Neuronal stem cell (in vitro differentiated cells): ENCODE measurements around the gene PAPPA.

Experiments
- DNase-seq: peaks from one replicate; pipeline ENCODE4 v3.0.0-alpha.2; 2013; ENCODE audit warnings: low spot score
- H2AFZ ChIP-seq: one replicate; pipeline ENCODE4 v1.6.1; 2013; ENCODE audit warnings: mild to moderate bottlenecking, low read length, inconsistent platforms
- H2AK5ac ChIP-seq: 2 replicates; pipeline ENCODE4 v1.6.1; 2013; ENCODE audit warnings: low read depth, mild to moderate bottlenecking, inconsistent platforms, low read length, moderate library complexity, mixed read lengths
- H2BK120ac ChIP-seq: 2 replicates; pipeline ENCODE4 v1.6.1; 2013; ENCODE audit warnings: low read depth, mild to moderate bottlenecking, inconsistent platforms, low read length, moderate library complexity, mixed read lengths
- H2BK12ac ChIP-seq: one replicate; pipeline ENCODE4 v1.6.1; 2013; ENCODE audit warnings: low read length, inconsistent platforms
- H2BK15ac ChIP-seq: 2 replicates; pipeline ENCODE4 v1.6.1; 2013; ENCODE audit warnings: mild to moderate bottlenecking, low read length, inconsistent platforms, mixed read lengths
- H2BK5ac ChIP-seq: one replicate; pipeline ENCODE4 v1.6.1; 2013; ENCODE audit warnings: inconsistent platforms, mild to moderate bottlenecking, low read length, moderate library complexity
- H3K14ac ChIP-seq: one replicate; pipeline ENCODE4 v1.6.1; 2013; ENCODE audit warnings: low read length, inconsistent platforms
- H3K18ac ChIP-seq: 2 replicates; pipeline ENCODE4 v1.6.1; 2013; ENCODE audit warnings: low read length, inconsistent platforms
- H3K23ac ChIP-seq: 2 replicates; pipeline ENCODE4 v1.6.1; 2013; ENCODE audit warnings: low read depth, mild to moderate bottlenecking, mixed read lengths, low read length, inconsistent platforms; ENCODE audit not compliant: poor library complexity
- H3K27ac ChIP-seq: replicated peaks from 3 replicates; pipeline ENCODE4 v1.5.1; 2013; ENCODE audit warnings: low read length, inconsistent platforms
- H3K27me3 ChIP-seq, 3 experiments: 2 replicates each; pipeline ENCODE4 v1.6.1; 2013; ENCODE audit warnings: low read length in 3 of 3, mild to moderate bottlenecking in 2 of 3, inconsistent platforms in 1 of 3, low read depth in 1 of 3, mixed read lengths in 1 of 3, moderate library complexity in 1 of 3; ENCODE audit not compliant: control insufficient read depth in 3 of 3, insufficient read depth in 3 of 3
- H3K36me3 ChIP-seq, 2 donors: replicated peaks in 1 of 2; 2 replicates each; pipeline ENCODE4 v1.6.1; 2013; ENCODE audit warnings: low read length in 2 of 2; ENCODE audit not compliant: control insufficient read depth in 2 of 2, insufficient read depth in 2 of 2
- H3K4ac ChIP-seq: 2 replicates; pipeline ENCODE4 v1.6.1; 2013; ENCODE audit warnings: inconsistent platforms, mild to moderate bottlenecking, low read length, moderate library complexity
- H3K4me1 ChIP-seq, 2 donors: 1 replicate in 1 of 2; 2 replicates in 1 of 2; pipeline ENCODE4 v1.6.1; 2013; ENCODE audit warnings: low read length in 2 of 2, low read depth in 1 of 2; ENCODE audit not compliant: control insufficient read depth in 2 of 2, insufficient read depth in 1 of 2
- H3K4me2 ChIP-seq: one replicate; pipeline ENCODE4 v1.6.1; 2013; ENCODE audit warnings: mild to moderate bottlenecking, low read length, inconsistent platforms; ENCODE audit not compliant: insufficient read depth, poor library complexity, severe bottlenecking
- H3K4me3 ChIP-seq, 2 donors: 2 replicates each; pipeline ENCODE4 v1.5.1; 2013; ENCODE audit warnings: low read length in 2 of 2, mild to moderate bottlenecking in 2 of 2, inconsistent platforms in 1 of 2, moderate library complexity in 1 of 2
- H3K79me1 ChIP-seq: one replicate; pipeline ENCODE4 v1.6.1; 2013; ENCODE audit warnings: low read depth, mild to moderate bottlenecking, inconsistent platforms, low read length, moderate library complexity
- H3K9ac ChIP-seq: one replicate; pipeline ENCODE4 v1.6.1; 2013; ENCODE audit warnings: mild to moderate bottlenecking, low read depth, low read length, inconsistent platforms; ENCODE audit not compliant: poor library complexity
- H3K9me3 ChIP-seq, 2 donors: replicated peaks in 1 of 2; 2 replicates each; pipeline versions ENCODE3 to v1.6.1; 2013; ENCODE audit warnings: low read length in 2 of 2, mild to moderate bottlenecking in 2 of 2, inconsistent platforms in 1 of 2, low read depth in 1 of 2, mixed read lengths in 1 of 2, moderate library complexity in 1 of 2; ENCODE audit not compliant: control insufficient read depth in 2 of 2, insufficient read depth in 1 of 2
- H4K8ac ChIP-seq: one replicate; pipeline ENCODE4 v1.6.1; 2013; ENCODE audit warnings: low read depth, mild to moderate bottlenecking, inconsistent platforms, low read length, moderate library complexity
- H4K91ac ChIP-seq: one replicate; pipeline ENCODE4 v1.6.1; 2013; ENCODE audit warnings: low read length, low read depth, mild to moderate bottlenecking, inconsistent platforms; ENCODE audit not compliant: poor library complexity
- WGBS, 2 donors: extraction: QIAGEN DNeasy Blood & Tissue Kit; methylation state at CpG; one replicate each; pipeline ENCODE4 v1.1.7; 2013; ENCODE audit warnings: missing lambda C conversion rate in 2 of 2, mixed read lengths in 1 of 2; ENCODE audit not compliant: insufficient read length in 2 of 2, insufficient replicate concordance in 1 of 2; ENCODE audit errors: extremely low coverage in 2 of 2; 5-methylcytosine and 5-hydroxymethylcytosine counted together

The PAPPA gene

GRCh38 chr9:116191576-116192415 is 38.2 kb downstream of the PAPPA start:
- Histone ChIP-seq H3K4ac (no peak overlapping the region), H2BK15ac (no peak overlapping the region), H3K4me3 (no peak overlapping the region), H3K4me2 (no peak overlapping the region), H4K91ac (no peak overlapping the region), H3K27ac (no peak overlapping the region), H3K18ac (no peak overlapping the region), H4K8ac (no peak overlapping the region), H3K27me3 (no peaks in the 10 kb centered on the region), H2BK5ac (no peak overlapping the region), H3K4me1 (peaks cover 0 to 3% of the 10 kb centered on the region in 2 donors), H2BK120ac (no peak overlapping the region), H3K79me1 (no peaks in the 10 kb centered on the region), H3K9ac (no peak overlapping the region), H2AK5ac (no peak overlapping the region), H3K36me3 (peaks cover 0 to 61% of the 10 kb centered on the region in 2 donors), H3K23ac (no peak overlapping the region), H2AFZ (no peak overlapping the region), H3K9me3 (peaks cover 2 to 3% of the 10 kb centered on the region in 2 donors), H2BK12ac (no peak overlapping the region), H3K14ac (no peak overlapping the region)
- no peak for DNase-seq
- no CpG with 5 or more reads among the region's 2 CpGs for WGBS, 2 donors

GRCh38 chr9:116193636-116194035 is 40.0 kb downstream of the PAPPA start:
- Histone ChIP-seq H2AK5ac (no peak overlapping the region), H3K4ac (no peak overlapping the region), H3K36me3 (peaks cover 0 to 49% of the 10 kb centered on the region in 2 donors)

GRCh38 chr9:116196806-116197205 is 43.2 kb downstream of the PAPPA start:
- Histone ChIP-seq H2BK12ac (no peak overlapping the region), H2BK120ac (no peak overlapping the region), H3K4me1 (peaks cover 0 to 3% of the 10 kb centered on the region in 2 donors), H3K36me3 (peaks cover 0 to 36% of the 10 kb centered on the region in 2 donors), H3K4me3 (no peak overlapping the region), H4K8ac (no peak overlapping the region), H3K27me3 (no peaks in the 10 kb centered on the region), H2AFZ (no peak overlapping the region), H3K27ac (no peak overlapping the region), H3K4me2 (no peak overlapping the region), H3K79me1 (no peaks in the 10 kb centered on the region), H3K18ac (no peak overlapping the region), H3K14ac (no peak overlapping the region), H3K4ac (no peak overlapping the region), H4K91ac (no peak overlapping the region), H2BK15ac (no peak overlapping the region), H3K9me3 (no peaks in the 10 kb centered on the region), H3K9ac (no peak overlapping the region), H2BK5ac (no peak overlapping the region), H3K23ac (no peak overlapping the region), H2AK5ac (no peak overlapping the region)
- no peak for DNase-seq
- WGBS, 2 donors: no CpG with 5 or more reads among the region's 2 CpGs

More at GRCh38 chr9:116193636-116194035, 40.0 kb downstream of the PAPPA start:
- no peaks in the 10 kb centered on the region for H3K27me3 ChIP-seq
- no peak overlapping the region for H4K8ac ChIP-seq
- H2AFZ ChIP-seq: no peak overlapping the region
- H3K9me3 ChIP-seq: no peaks in the 10 kb centered on the region
- H2BK5ac ChIP-seq: no peak overlapping the region
- H2BK15ac ChIP-seq: no peak overlapping the region
- no peak for DNase-seq
- H3K9ac ChIP-seq: no peak overlapping the region
- H3K4me2 ChIP-seq: no peak overlapping the region
- no peaks in the 10 kb centered on the region for H3K79me1 ChIP-seq
- no peak overlapping the region for H3K18ac ChIP-seq
- H3K27ac ChIP-seq: no peak overlapping the region
- no peak overlapping the region for H3K4me3 ChIP-seq
- peaks cover 0 to 3% of the 10 kb centered on the region in 2 donors for H3K4me1 ChIP-seq
- H2BK12ac ChIP-seq: no peak overlapping the region
- no peak overlapping the region for H4K91ac ChIP-seq
- H3K14ac ChIP-seq: no peak overlapping the region
- no peak overlapping the region for H2BK120ac ChIP-seq
- no peak overlapping the region for H3K23ac ChIP-seq

DNA sequence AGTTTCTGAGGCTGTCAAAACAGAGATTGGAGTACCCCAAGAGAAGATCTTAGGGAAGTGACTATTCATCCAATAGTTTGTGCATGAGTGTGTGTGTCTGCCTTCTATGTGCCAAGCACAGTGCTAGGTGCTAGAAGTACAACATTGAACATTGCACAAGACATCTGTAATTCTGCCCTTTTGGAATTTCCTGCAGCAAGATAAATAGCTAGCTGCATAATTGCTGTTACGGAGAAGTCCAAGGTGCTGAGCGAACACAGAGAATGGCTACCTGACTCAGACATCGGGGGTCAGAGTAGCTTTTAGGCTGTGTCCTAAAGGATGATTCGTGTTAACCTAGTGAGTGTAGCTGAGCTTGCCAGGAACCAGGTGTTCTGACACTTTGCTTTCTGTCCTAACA is 44.8 kb downstream of the PAPPA start:
- H3K36me3 ChIP-seq: peaks cover 0 to 43% of the 10 kb centered on the region in 2 donors
- no peaks in the 10 kb centered on the region for H3K4me1 ChIP-seq
- no peak overlapping the region for H2AK5ac ChIP-seq
- WGBS, 2 donors: no CpG with 5 or more reads among the region's 4 CpGs
- H3K9me3 ChIP-seq: no peaks in the 10 kb centered on the region
- H4K91ac ChIP-seq: no peak overlapping the region
- no peak overlapping the region for H4K8ac ChIP-seq
- no peak overlapping the region for H2BK5ac ChIP-seq
- H3K4ac ChIP-seq: no peak overlapping the region
- H3K23ac ChIP-seq: no peak overlapping the region
- H3K79me1 ChIP-seq: no peaks in the 10 kb centered on the region
- no peak overlapping the region for H2BK120ac ChIP-seq
- no peak for DNase-seq
- H3K18ac ChIP-seq: no peak overlapping the region
- no peak overlapping the region for H2AFZ ChIP-seq
- no peak overlapping the region for H3K4me3 ChIP-seq
- H3K14ac ChIP-seq: no peak overlapping the region
- H2BK15ac ChIP-seq: no peak overlapping the region
- H3K9ac ChIP-seq: no peak overlapping the region
- H3K4me2 ChIP-seq: no peak overlapping the region
- no peak overlapping the region for H3K27ac ChIP-seq
- no peaks in the 10 kb centered on the region for H3K27me3 ChIP-seq
- H2BK12ac ChIP-seq: no peak overlapping the region
